A549 (cell line): Measurements from ENCODE around the gene PIGN. TPM values are rescaled to one million over a fixed set of nuclear protein-coding genes. Genes with fewer than 3 reads are reported as not detected.

Source experiments
- ATAC-seq, 2 experiments: fragments of 200-7000 bp in 1 of 2; fragments of >200 bp in 1 of 2; cut with Nextera tagmentation in 1 of 2; cut with Tn5 transposase in 1 of 2; 3 replicates each; pipeline versions ENCODE4 v1.8.0 to v1.9.1; 2018 to 2020; ENCODE audit warnings: mild to moderate bottlenecking in 1 of 2, moderate library complexity in 1 of 2
- CTCF ChIA-PET: fragments of 300-600 bp; sonication (Branson Sonifier 250); formaldehyde crosslinking; extraction: SDS; loops from one replicate; lab custom pipeline; 2021; ENCODE audit warnings: antibody characterized with exemption, inconsistent platforms; lab: Yijun Ruan, JAX
- POLR2A ChIA-PET: fragments of 350-600 bp; formaldehyde crosslinking; extraction: SDS; loops from one replicate; lab custom pipeline; 2021; ENCODE audit warnings: antibody characterized with exemption, inconsistent platforms; lab: Yijun Ruan, JAX
- DNase-seq, 2 experiments: peaks; one replicate each; pipeline versions ENCODE4 v3.0.0 to v3.0.0-alpha.2; 2011 to 2016; ENCODE audit warnings: low read depth in 1 of 2, low spot score in 1 of 2
- FAIRE-seq: peaks from 2 replicates; lab custom pipeline; 2011; peaks lifted over from hg19 to GRCh38; lab: Jason Lieb, UNC
- H3K27ac ChIP-seq, 2 experiments: fragments of >200 bp; sonication (Bioruptor Twin); formaldehyde crosslinking; 3 replicates each; pipeline ENCODE4 v1.5.1; 2016 to 2017
- H3K4me1 ChIP-seq: fragments of >200 bp; sonication (Bioruptor Twin); formaldehyde crosslinking; 3 replicates; pipeline ENCODE4 v1.6.1; 2016
- H3K4me2 ChIP-seq: fragments of >200 bp; sonication (Bioruptor Twin); formaldehyde crosslinking; 3 replicates; pipeline ENCODE4 v1.6.1; 2016
- H3K4me3 ChIP-seq: fragments of >200 bp; sonication (Bioruptor Twin); formaldehyde crosslinking; 3 replicates; pipeline ENCODE4 v1.5.1; 2016
- H3K9me3 ChIP-seq: fragments of >200 bp; sonication (Bioruptor Twin); formaldehyde crosslinking; 3 replicates; pipeline ENCODE4 v1.6.1; 2016
- BCL3 ChIP-seq: fragments of >200 bp; sonication (Bioruptor Twin); formaldehyde crosslinking; IDR thresholded peaks from 3 replicates; pipeline ENCODE4 v1.6.1; 2016
- CBX2 ChIP-seq: fragments of 200-600 bp; sonication (generic); IDR thresholded peaks from 2 replicates; pipeline ENCODE4 v1.6.1; 2016; ENCODE audit warnings: low read depth, mild to moderate bottlenecking, borderline replicate concordance
- CBX8 ChIP-seq: fragments of 200-600 bp; sonication (generic); IDR thresholded peaks from 2 replicates; pipeline ENCODE4 v1.6.1; 2016
- CHD4 ChIP-seq: fragments of 200-600 bp; sonication (generic); IDR thresholded peaks from 2 replicates; pipeline ENCODE4 v1.6.1; 2016; ENCODE audit warnings: antibody characterized with exemption, mild to moderate bottlenecking, borderline replicate concordance
- EHMT2 ChIP-seq: fragments of 200-600 bp; sonication (generic); IDR thresholded peaks from 2 replicates; pipeline ENCODE4 v1.6.1; 2016; ENCODE audit warnings: antibody characterized with exemption, low read depth, mild to moderate bottlenecking, moderate library complexity
- ELK1 ChIP-seq: fragments of 150-350 bp; IDR thresholded peaks from 2 replicates; pipeline ENCODE4 v1.6.1; 2014; ENCODE audit warnings: low read depth, mild to moderate bottlenecking, low read length
- FOXS1 ChIP-seq: fragments of 250-450 bp; sonication (Bioruptor Pico); IDR thresholded peaks from 2 replicates; pipeline ENCODE4 v1.5.0; 2020; ENCODE audit warnings: mild to moderate bottlenecking, moderate library complexity
- HOXB5 ChIP-seq: fragments of 250-450 bp; sonication (Bioruptor Pico); IDR thresholded peaks from 2 replicates; pipeline ENCODE4 v1.5.0; 2020; ENCODE audit warnings: mild to moderate bottlenecking, moderate library complexity
- JUN ChIP-seq, 2 experiments: fragments of >200 bp; sonication (Bioruptor Twin); formaldehyde crosslinking; IDR thresholded peaks; 2 replicates in 1 of 2; 3 replicates in 1 of 2; pipeline ENCODE4 v1.6.1; 2016 to 2017
- MAFK ChIP-seq: fragments of 450-650 bp; IDR thresholded peaks from 2 replicates; pipeline ENCODE4 v1.6.1; 2014; ENCODE audit not compliant: partially characterized antibody
- POLR2A ChIP-seq: IDR thresholded peaks from 2 replicates; pipeline ENCODE4 v1.6.1; 2012; ENCODE audit warnings: mild to moderate bottlenecking, low read length
- POLR2AphosphoS2 ChIP-seq: conservative IDR thresholded peaks from 2 replicates; pipeline ENCODE4 v1.6.1; 2012; ENCODE audit warnings: low read length, improper control_type of control experiment, inconsistent platforms
- TFCP2L1 ChIP-seq: fragments of 250-450 bp; sonication (Bioruptor Pico); IDR thresholded peaks from 2 replicates; pipeline ENCODE4 v1.5.0; 2021; ENCODE audit warnings: mild to moderate bottlenecking
- TP53 ChIP-seq: fragments of 250-450 bp; sonication (Bioruptor Pico); IDR thresholded peaks from 2 replicates; pipeline ENCODE4 v1.5.0; 2021; ENCODE audit warnings: mild to moderate bottlenecking, moderate library complexity
- ZNF302 ChIP-seq: fragments of 250-450 bp; sonication (Bioruptor Pico); IDR thresholded peaks from 2 replicates; pipeline ENCODE4 v1.9.0; 2021; ENCODE audit warnings: inconsistent platforms, mild to moderate bottlenecking, moderate library complexity
- WGBS: methylation state at CpG from one replicate; pipeline ENCODE4 v1.1.6; 2017; ENCODE audit errors: missing lambda C conversion rate; 5-methylcytosine and 5-hydroxymethylcytosine counted together
- polyA plus RNA-seq, 4 experiments: library from polyadenylated mRNA; depleted of rRNA in 3 of 4; stranded (reverse); fragments of >200 nt; fragmentation: RNase III in 1 of 4; extraction: RNeasy Plus Mini Kit Qiagen cat#74134 plus additional on column Dnase treatment in 1 of 4; gene quantifications; 2 replicates in 3 of 4; 3 replicates in 1 of 4; pipeline ENCODE4 v1.2.3, GENCODE V29; 2011 to 2017
- TF ChIP-seq, protein P1 (sequence below): IDR thresholded peaks from 2 replicates; pipeline ENCODE4 v1.6.1; 2012; ENCODE audit warnings: low read depth, borderline replicate concordance
- TF ChIP-seq, protein P2 (sequence below): fragments of 450-650 bp; IDR thresholded peaks from 2 replicates; pipeline ENCODE4 v1.6.1; 2014; ENCODE audit warnings: antibody characterized with exemption

The PIGN gene
- polyA plus RNA-seq, 2 of the 4 experiments (the other 2 are of a cell fraction): 12.9 to 37.0 TPM

DNA sequence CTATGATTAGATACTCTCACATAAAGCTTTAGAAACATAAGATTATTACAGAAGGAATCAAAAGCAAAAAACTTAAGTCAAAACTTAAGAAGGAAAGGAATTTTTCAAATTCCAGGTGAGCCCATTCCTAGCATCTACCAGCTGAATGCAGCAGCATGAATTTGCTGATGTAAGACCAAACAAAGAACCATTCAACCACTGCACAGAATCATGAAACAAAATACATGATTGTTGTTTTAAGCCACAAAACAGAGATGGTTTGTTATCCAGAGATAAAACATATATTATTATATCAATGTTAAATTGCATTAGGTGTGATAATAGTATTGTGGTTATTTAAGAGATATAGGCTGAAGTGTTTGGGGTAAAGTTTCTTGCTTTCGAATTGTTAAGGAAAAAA, 29.0 kb downstream of the PIGN start:
- TF ChIP-seq CHD4 (no peak), POLR2AphosphoS2 (no peak), ELK1 (no peak), JUN (IDR thresholded peaks at IDR 0.05) (no peak), TFCP2L1 (no peak)
- no peak overlapping the region for H3K27ac ChIP-seq
- WGBS: 69% methylated on average over 1 of the region's 1 CpG
- FAIRE-seq: no peak
- ChIA-PET CTCF (no interaction called here), POLR2A (no interaction called here)
- no peak for DNase-seq
- no peaks in the 10 kb centered on the region for H3K9me3 ChIP-seq
- ATAC-seq: no peak
- H3K4me2 ChIP-seq: no peak overlapping the region
- H3K4me3 ChIP-seq: no peak overlapping the region
- no peaks in the 10 kb centered on the region for H3K4me1 ChIP-seq

DNA sequence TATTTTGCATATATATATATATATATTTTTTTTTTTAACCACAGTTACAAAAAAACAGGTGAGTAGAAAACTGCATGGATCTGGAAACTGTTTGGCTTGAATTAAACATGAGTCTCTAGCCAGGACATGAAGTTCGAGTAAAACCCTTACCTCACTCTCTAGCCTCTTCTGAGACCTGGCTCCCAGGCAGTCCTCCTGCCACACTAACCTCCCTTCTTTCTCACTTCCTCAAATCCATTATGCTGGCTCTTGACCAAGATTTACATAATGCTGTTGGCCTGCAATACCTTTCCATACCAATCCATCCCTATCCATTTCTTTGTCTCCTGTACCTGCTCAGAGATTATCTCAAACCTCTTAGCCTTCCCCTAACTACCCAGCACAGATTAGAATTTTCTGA, 34.0 kb downstream of the PIGN start:
- TF ChIP-seq FOXS1 (CRISPR knock-in tag) (no peak), BCL3 (no peak), EHMT2 (no peak), CBX8 (no peak), HOXB5 (CRISPR knock-in tag) (no peak), ELK1 (no peak), CBX2 (no peak), ZNF302 (CRISPR knock-in tag) (no peak)
- TF ChIP-seq, protein P1, sequence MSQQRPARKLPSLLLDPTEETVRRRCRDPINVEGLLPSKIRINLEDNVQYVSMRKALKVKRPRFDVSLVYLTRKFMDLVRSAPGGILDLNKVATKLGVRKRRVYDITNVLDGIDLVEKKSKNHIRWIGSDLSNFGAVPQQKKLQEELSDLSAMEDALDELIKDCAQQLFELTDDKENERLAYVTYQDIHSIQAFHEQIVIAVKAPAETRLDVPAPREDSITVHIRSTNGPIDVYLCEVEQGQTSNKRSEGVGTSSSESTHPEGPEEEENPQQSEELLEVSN: no peak
- ATAC-seq: no peak
- Histone ChIP-seq H3K27ac (no peak overlapping the region), H3K4me1 (no peaks in the 10 kb centered on the region), H3K4me3 (no peak overlapping the region), H3K9me3 (no peaks in the 10 kb centered on the region), H3K4me2 (no peak overlapping the region)
- no peak for DNase-seq
- ChIA-PET POLR2A (no interaction called here), CTCF (interaction anchor here (0.8 kb wide), 1 partner anchor 1637 kb away, joined by 3 read pairs; no protein-coding TSS in a partner anchor)
- no peak for FAIRE-seq
- 90% methylated on average over 1 of the region's 1 CpG for WGBS

DNA sequence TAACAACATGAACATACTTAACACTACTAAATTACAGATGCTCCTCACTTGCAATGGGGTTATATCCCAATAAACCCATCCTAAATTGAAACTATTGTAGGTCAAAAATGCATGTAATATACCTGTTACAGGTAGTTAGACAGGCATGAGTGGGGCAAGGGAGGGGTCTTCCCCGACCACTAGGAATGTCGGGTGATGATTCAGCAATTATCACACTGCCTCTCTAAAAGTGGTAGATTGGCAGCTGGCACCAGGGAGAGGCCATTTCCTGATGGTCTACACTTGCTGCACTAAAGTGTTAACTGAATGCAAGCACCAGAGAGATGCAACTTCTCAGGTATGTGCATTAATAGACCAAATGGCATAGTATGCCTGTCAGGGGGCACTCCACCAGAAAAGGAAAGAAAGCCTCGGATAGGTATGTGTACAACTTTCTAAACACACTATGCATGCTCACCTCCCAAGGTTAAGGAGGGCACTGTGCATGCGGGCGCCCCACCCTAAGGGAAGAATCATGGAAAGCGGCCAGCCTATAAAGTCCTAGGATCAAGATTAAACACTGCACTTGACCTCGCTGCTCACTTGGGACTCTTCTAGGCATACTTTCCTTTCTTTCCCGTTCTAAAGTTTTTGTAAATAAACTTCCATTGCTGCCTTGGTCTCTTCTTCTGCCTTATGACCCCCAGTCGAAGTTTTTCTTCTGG, 35.6 kb downstream of the PIGN start:
- ChIA-PET CTCF (no interaction called here), POLR2A (no interaction called here)
- no peak for ATAC-seq
- H3K4me1 ChIP-seq: no peaks in the 10 kb centered on the region
- H3K9me3 ChIP-seq: no peaks in the 10 kb centered on the region
- peak; percentile 53 for TF ChIP-seq MAFK
- TF ChIP-seq TP53 (CRISPR knock-in tag): no peak
- no peak for TF ChIP-seq POLR2A
- TF ChIP-seq, protein P2, sequence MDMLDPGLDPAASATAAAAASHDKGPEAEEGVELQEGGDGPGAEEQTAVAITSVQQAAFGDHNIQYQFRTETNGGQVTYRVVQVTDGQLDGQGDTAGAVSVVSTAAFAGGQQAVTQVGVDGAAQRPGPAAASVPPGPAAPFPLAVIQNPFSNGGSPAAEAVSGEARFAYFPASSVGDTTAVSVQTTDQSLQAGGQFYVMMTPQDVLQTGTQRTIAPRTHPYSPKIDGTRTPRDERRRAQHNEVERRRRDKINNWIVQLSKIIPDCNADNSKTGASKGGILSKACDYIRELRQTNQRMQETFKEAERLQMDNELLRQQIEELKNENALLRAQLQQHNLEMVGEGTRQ: no peak
- H3K27ac ChIP-seq: no peak overlapping the region
- H3K4me3 ChIP-seq: no peak overlapping the region
- no peak overlapping the region for H3K4me2 ChIP-seq
- DNase-seq: no peak
- WGBS: 81% methylated on average over 9 of the region's 9 CpGs
- FAIRE-seq: no peak
